Endodermal cell (in vitro differentiated cells): ENCODE results near the gene CDC42EP1. TPM values are rescaled to one million over a fixed set of nuclear protein-coding genes. Genes with fewer than 3 reads are reported as not detected.

ENCODE experiments used
- DNase-seq: peaks from one replicate; pipeline ENCODE4 v3.0.0-alpha.2; 2017
- H3K27ac ChIP-seq: 2 replicates; pipeline ENCODE4 v1.5.1; 2013; ENCODE audit warnings: mild to moderate bottlenecking, low read depth, low read length, moderate library complexity
- H3K27me3 ChIP-seq: 2 replicates; pipeline ENCODE4 v1.6.1; 2013; ENCODE audit warnings: mild to moderate bottlenecking, low read length, moderate library complexity; ENCODE audit not compliant: insufficient read depth, control insufficient read depth, poor library complexity, severe bottlenecking
- H3K36me3 ChIP-seq: 2 replicates; pipeline ENCODE4 v1.7.0; 2013; ENCODE audit warnings: mild to moderate bottlenecking, low read length, moderate library complexity; ENCODE audit not compliant: control insufficient read depth, insufficient read depth
- H3K4me1 ChIP-seq: one replicate; pipeline ENCODE4 v1.7.0; 2013; ENCODE audit warnings: low read length; ENCODE audit not compliant: control insufficient read depth, insufficient read depth
- H3K4me3 ChIP-seq: 2 replicates; pipeline ENCODE4 v1.5.1; 2013; ENCODE audit warnings: mild to moderate bottlenecking, low read length, moderate library complexity
- H3K9ac ChIP-seq: 2 replicates; pipeline ENCODE4 v1.6.1; 2013; ENCODE audit warnings: mild to moderate bottlenecking, low read length, moderate library complexity; ENCODE audit not compliant: poor library complexity, severe bottlenecking; ENCODE audit errors: extremely low read depth
- H3K9me3 ChIP-seq: 2 replicates; pipeline ENCODE4 v1.6.1; 2013; ENCODE audit warnings: mild to moderate bottlenecking, low read length, moderate library complexity; ENCODE audit not compliant: control insufficient read depth
- H3K27ac Mint-ChIP-seq: 2 replicates; pipeline ENCODE4 v1.8.0; 2020; ENCODE audit warnings: mixed read lengths
- H3K27me3 Mint-ChIP-seq: 2 replicates; pipeline ENCODE4 v1.8.0; 2021; ENCODE audit warnings: mild to moderate bottlenecking, mixed read lengths; ENCODE audit not compliant: insufficient read depth
- H3K36me3 Mint-ChIP-seq: 2 replicates; pipeline ENCODE4 v1.8.0; 2020; ENCODE audit warnings: low read depth, mixed read lengths
- H3K4me1 Mint-ChIP-seq: 2 replicates; pipeline ENCODE4 v1.8.0; 2020; ENCODE audit warnings: mixed read lengths
- H3K4me3 Mint-ChIP-seq: 2 replicates; pipeline ENCODE4 v1.8.0; 2020; ENCODE audit warnings: mild to moderate bottlenecking, moderate library complexity, mixed read lengths
- H3K9me3 Mint-ChIP-seq: 2 replicates; pipeline ENCODE4 v1.8.0; 2020; ENCODE audit warnings: mild to moderate bottlenecking, mixed read lengths
- WGBS, 2 experiments: methylation state at CpG; one replicate each; pipeline versions ENCODE4 v1.1.5 to v1.1.7; 2013; ENCODE audit warnings: missing lambda C conversion rate in 2 of 2, mixed read lengths in 1 of 2; ENCODE audit not compliant: insufficient coverage in 1 of 2, insufficient read length in 1 of 2; 5-methylcytosine and 5-hydroxymethylcytosine counted together
- total RNA-seq, 2 donors: library from RNA; stranded (reverse); fragmentation: NEBNext Ultra II Directional in 1 of 2; extraction: Animal tissue kit (Norgen Biotek cat#: 25700) in 1 of 2; gene quantifications; 2 replicates in 1 of 2; 3 replicates in 1 of 2; pipeline ENCODE4 v1.2.1, GENCODE V29; 2021
- TF ChIP-seq, protein P1 (sequence below): fragments of 200-600 bp; sonication (generic); conservative IDR thresholded peaks from 2 replicates; pipeline ENCODE4 v1.5.0; 2021; ENCODE audit warnings: antibody characterized with exemption, mild to moderate bottlenecking

CDC42EP1 gene
- total RNA-seq, 2 donors from 2014 or later = 45.0 to 45.1 TPM

DNA sequence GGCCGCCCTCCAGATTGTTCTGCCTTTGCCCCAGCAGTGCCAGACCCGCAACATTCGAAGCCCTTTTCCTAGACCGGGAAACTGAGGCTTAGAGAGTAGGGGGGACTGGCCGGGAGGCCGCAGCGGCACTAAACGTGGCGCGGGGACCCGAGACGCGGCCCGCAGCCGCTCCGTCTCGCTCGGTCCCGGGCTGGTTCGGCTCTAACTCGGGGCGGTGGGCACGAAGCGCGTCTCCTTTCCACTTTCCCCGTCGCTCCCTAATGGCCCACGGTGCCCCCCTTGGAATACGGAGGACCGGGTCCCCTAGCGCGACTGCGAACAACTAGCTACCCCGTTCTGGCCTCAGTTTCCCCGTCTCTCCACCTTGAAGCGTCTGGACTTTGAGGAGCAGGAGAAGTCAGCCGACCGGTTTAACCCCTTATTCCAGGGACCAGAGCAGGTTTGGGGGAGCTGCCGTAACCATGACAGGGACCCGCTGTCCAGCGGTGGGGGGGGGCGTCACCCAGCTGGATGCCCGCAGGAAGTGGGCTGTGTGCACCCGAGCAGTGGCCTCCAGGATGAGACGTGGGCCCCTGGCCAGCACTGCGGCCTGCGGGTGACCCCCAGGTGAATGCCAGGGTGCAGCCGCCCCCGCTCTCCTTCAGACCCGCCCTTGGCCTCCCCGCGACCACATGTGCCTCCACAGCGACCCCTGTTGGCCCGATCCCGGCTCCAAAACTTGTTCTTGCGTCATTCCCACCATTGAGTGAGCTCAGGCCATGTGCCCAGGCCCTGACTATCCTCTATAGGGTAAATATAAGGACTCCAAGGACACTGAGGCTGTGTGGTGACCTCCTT is 1.1 kb downstream of the CDC42EP1 start:
- WGBS, 2 experiments = 1 to 2% methylated on average over 39 to 56 of the region's 56 CpGs
- H3K4me3 ChIP-seq = peak overlapping the region; percentile 85
- no peak overlapping the region for H3K27ac ChIP-seq
- Mint-ChIP-seq H3K4me1 (peaks cover 46% of the 10 kb centered on the region), H3K36me3 (peaks cover 6% of the 10 kb centered on the region), H3K4me3 (peak overlapping the region; percentile 75), H3K9me3 (no peaks in the 10 kb centered on the region), H3K27me3 (peaks cover 9% of the 10 kb centered on the region), H3K27ac (peak overlapping the region; percentile 90)
- peak overlapping the region; percentile 81 for H3K9ac ChIP-seq
- peaks cover 30% of the 10 kb centered on the region for H3K4me1 ChIP-seq
- H3K9me3 ChIP-seq = no peaks in the 10 kb centered on the region
- DNase-seq = peak; percentile 98
- no peaks in the 10 kb centered on the region for H3K27me3 ChIP-seq
- TF ChIP-seq, protein P1, sequence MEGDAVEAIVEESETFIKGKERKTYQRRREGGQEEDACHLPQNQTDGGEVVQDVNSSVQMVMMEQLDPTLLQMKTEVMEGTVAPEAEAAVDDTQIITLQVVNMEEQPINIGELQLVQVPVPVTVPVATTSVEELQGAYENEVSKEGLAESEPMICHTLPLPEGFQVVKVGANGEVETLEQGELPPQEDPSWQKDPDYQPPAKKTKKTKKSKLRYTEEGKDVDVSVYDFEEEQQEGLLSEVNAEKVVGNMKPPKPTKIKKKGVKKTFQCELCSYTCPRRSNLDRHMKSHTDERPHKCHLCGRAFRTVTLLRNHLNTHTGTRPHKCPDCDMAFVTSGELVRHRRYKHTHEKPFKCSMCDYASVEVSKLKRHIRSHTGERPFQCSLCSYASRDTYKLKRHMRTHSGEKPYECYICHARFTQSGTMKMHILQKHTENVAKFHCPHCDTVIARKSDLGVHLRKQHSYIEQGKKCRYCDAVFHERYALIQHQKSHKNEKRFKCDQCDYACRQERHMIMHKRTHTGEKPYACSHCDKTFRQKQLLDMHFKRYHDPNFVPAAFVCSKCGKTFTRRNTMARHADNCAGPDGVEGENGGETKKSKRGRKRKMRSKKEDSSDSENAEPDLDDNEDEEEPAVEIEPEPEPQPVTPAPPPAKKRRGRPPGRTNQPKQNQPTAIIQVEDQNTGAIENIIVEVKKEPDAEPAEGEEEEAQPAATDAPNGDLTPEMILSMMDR = peak; percentile 93
- peaks cover 19% of the 10 kb centered on the region for H3K36me3 ChIP-seq

DNA sequence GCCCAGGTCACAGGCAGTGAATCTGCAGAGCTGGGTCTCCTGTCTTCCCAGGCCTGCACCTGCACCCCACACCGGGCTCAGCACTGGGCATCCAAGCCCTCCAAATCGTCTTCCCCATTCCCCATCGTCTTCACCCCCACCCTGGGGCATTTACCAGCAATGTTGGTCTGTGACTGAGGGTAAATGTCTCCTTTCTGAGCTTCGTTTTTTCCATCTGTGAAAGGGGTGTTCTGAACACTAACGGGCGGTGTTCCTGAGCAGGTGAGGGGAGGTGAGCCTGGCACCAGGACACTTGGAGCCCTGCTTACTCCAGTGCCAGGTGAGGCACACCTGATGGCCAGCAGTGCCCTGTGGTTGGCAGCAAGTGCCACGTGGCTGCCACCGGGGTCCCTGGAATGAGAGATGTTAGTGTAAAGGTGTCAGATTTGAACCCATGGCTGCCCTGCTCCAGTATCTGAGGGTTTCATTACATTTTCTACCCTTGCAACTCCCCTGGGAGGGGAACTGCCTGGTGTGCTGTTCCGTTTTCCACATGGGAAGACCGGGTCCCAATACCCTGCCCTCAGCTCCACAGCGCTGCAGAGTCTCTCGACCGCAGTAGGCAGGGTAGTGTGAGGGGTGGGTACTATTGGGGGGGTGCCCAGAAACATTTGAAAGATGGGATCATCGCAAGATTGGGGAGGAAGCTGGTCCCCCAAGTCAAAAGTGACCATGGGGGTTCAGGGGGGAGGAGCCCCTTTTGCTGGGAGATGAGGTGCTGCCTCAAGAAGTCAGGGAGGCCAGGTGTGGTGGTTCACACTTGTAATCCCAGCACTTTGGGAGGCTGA is 2.0 kb downstream of the CDC42EP1 start:
- TF ChIP-seq, protein P1 = no peak

DNA sequence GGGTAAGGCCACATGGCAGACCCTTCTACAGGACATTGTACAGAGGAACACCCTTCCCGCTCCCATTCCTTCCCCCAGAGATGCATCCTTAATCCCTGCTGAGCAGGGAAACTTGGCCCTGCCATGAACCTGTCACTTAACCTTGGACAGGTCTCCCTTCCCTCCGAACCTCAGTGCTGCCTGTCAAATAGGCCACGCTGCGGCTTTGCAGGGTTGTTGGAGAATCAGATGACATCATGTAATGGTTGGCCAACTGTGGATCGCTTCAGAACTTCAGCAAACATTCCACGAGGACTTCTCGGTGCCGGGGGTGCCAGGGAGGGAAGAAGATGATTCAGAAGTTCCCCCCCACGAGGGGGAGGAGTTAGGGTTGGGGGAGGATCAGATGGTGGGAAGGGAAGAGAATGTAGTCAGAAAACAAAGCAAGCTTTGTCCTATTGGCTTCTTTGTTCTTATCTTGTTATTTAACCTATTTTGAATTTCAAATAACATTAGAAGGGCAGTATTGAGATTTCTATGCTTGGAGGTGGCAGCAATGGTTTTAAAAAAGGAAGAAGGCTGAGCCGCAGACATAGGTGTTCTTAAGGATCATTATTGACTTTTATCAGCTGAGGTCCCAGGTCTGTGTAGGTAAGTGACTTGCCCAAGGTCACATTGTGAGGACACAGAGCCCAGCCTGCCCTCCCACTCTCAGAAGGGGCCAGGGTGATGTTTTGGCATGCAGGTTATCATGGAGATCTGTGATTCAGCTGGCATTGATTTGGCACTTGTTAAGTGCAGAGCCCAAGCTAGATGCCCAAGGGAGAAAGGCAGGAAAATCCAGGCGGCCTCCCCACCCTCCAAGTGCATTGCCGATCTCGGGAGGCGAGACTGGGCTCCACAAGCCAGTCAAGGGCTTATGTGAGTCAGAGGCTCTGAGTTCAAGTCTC is 3.1 kb downstream of the CDC42EP1 start:
- Histone ChIP-seq H3K9ac (no peak overlapping the region), H3K4me3 (no peak overlapping the region), H3K36me3 (peaks cover 33% of the 10 kb centered on the region), H3K9me3 (no peaks in the 10 kb centered on the region), H3K27me3 (no peaks in the 10 kb centered on the region), H3K4me1 (peaks cover 37% of the 10 kb centered on the region), H3K27ac (no peak overlapping the region)
- Mint-ChIP-seq H3K27me3 (no peaks in the 10 kb centered on the region), H3K27ac (peak overlapping the region; percentile 60), H3K9me3 (no peaks in the 10 kb centered on the region), H3K36me3 (peaks cover 17% of the 10 kb centered on the region), H3K4me3 (peak overlapping the region; percentile 2), H3K4me1 (peaks cover 43% of the 10 kb centered on the region)
- 70 to 72% methylated on average over 11 to 14 of the region's 14 CpGs for whole genome bisulfite sequencing, 2 experiments
- TF ChIP-seq, protein P1 = no peak
- peak; percentile 77 for DNase-seq

More for the DNA sequence above, 2.0 kb downstream of the CDC42EP1 start:
- peaks cover 12% of the 10 kb centered on the region for H3K36me3 Mint-ChIP-seq
- WGBS, 2 experiments = 91% methylated on average over 7 to 14 of the region's 14 CpGs
- peak overlapping the region; percentile 75 for H3K4me3 Mint-ChIP-seq
- Histone ChIP-seq H3K4me3 (peak overlapping the region; percentile 85), H3K27ac (no peak overlapping the region), H3K27me3 (no peaks in the 10 kb centered on the region), H3K9me3 (no peaks in the 10 kb centered on the region), H3K4me1 (peaks cover 25% of the 10 kb centered on the region), H3K9ac (peak overlapping the region; percentile 28), H3K36me3 (peaks cover 27% of the 10 kb centered on the region)
- H3K9me3 Mint-ChIP-seq = no peaks in the 10 kb centered on the region
- H3K4me1 Mint-ChIP-seq = peaks cover 39% of the 10 kb centered on the region
- peaks cover 7% of the 10 kb centered on the region for H3K27me3 Mint-ChIP-seq
- DNase-seq = no peak
- peak overlapping the region; percentile 60 for H3K27ac Mint-ChIP-seq
